Neural cell (in vitro differentiated cells): ENCODE measurements around the gene COL13A1. TPM values are rescaled to one million over a fixed set of nuclear protein-coding genes. Genes with fewer than 3 reads are reported as not detected.

Experiments used
- H2AFZ ChIP-seq: fragments of 200-600, 300-800 bp; sonication (generic), shearing (Covaris generic); 2 replicates; pipeline ENCODE4 v1.6.0; 2014; ENCODE audit warnings: low read depth, mild to moderate bottlenecking, antibody characterized with exemption, low read length, moderate library complexity
- H3F3A ChIP-seq: fragments of 200-600 bp; shearing (Covaris generic); 2 replicates; pipeline ENCODE4 v1.6.1; 2016; ENCODE audit warnings: mild to moderate bottlenecking, moderate library complexity, mixed read lengths, antibody characterized with exemption, low read length; ENCODE audit not compliant: insufficient read depth, poor library complexity, severe bottlenecking
- H3K27ac ChIP-seq: fragments of 200-600, 300-800 bp; sonication (generic), shearing (Covaris generic); 2 replicates; pipeline ENCODE4 v1.5.1; 2014; ENCODE audit warnings: mild to moderate bottlenecking, low read length, moderate library complexity
- H3K27me3 ChIP-seq: fragments of 300-800, 200-600 bp; sonication (generic), shearing (Covaris generic); 2 replicates; pipeline ENCODE4 v1.6.0; 2014; ENCODE audit warnings: mild to moderate bottlenecking, low read depth, low read length, moderate library complexity; ENCODE audit not compliant: insufficient read depth
- H3K36me3 ChIP-seq: fragments of 300-800, 200-600 bp; sonication (generic), shearing (Covaris generic); 2 replicates; pipeline ENCODE4 v1.5.1; 2014; ENCODE audit warnings: mild to moderate bottlenecking, antibody characterized with exemption, low read length, moderate library complexity; ENCODE audit not compliant: insufficient read depth
- H3K4me2 ChIP-seq: fragments of 300-800, 200-600 bp; sonication (generic), shearing (Covaris generic); 2 replicates; pipeline ENCODE4 v1.6.0; 2014; ENCODE audit warnings: mild to moderate bottlenecking, low read length
- H3K4me3 ChIP-seq: fragments of 300-800, 200-600 bp; sonication (generic), shearing (Covaris generic); 2 replicates; pipeline ENCODE4 v1.5.1; 2014; ENCODE audit warnings: mild to moderate bottlenecking, low read length, moderate library complexity
- H3K79me2 ChIP-seq: fragments of 200-600 bp; shearing (Covaris generic); replicated peaks from 2 replicates; pipeline ENCODE4 v1.6.0; 2014; ENCODE audit warnings: mild to moderate bottlenecking, low read length, moderate library complexity; ENCODE audit not compliant: insufficient read depth
- H3K9ac ChIP-seq: fragments of 300-800, 200-600 bp; sonication (generic), shearing (Covaris generic); 2 replicates; pipeline ENCODE4 v1.6.1; 2016; ENCODE audit warnings: mild to moderate bottlenecking, low read length, mixed read lengths
- H3K9me2 ChIP-seq: fragments of 200-600 bp; shearing (Covaris generic); 2 replicates; pipeline ENCODE4 v1.6.1; 2016; ENCODE audit warnings: mild to moderate bottlenecking, low read length, mixed read lengths; ENCODE audit not compliant: insufficient read depth
- H3K9me3 ChIP-seq: fragments of 200-600, 300-800 bp; sonication (generic), shearing (Covaris generic); 2 replicates; pipeline ENCODE4 v1.6.1; 2016; ENCODE audit warnings: mild to moderate bottlenecking, mixed run types, low read length, moderate library complexity, mixed read lengths
- H4K20me1 ChIP-seq: fragments of 200-600 bp; shearing (Covaris generic); 2 replicates; pipeline ENCODE4 v1.6.1; 2016; ENCODE audit warnings: mild to moderate bottlenecking, mixed run types; ENCODE audit not compliant: insufficient read depth
- CTCF ChIP-seq: fragments of 450-650 bp; IDR thresholded peaks from 2 replicates; pipeline ENCODE4 v1.5.1; 2014; ENCODE audit warnings: antibody characterized with exemption, mild to moderate bottlenecking, moderate library complexity; ENCODE audit not compliant: poor library complexity, severe bottlenecking
- EP300 ChIP-seq: fragments of 450-650 bp; conservative IDR thresholded peaks from 2 replicates; pipeline ENCODE4 v1.6.1; 2014; ENCODE audit warnings: antibody characterized with exemption, mild to moderate bottlenecking, moderate library complexity; ENCODE audit not compliant: poor library complexity, severe bottlenecking
- EZH2 ChIP-seq: fragments of 200-600, 300-800 bp; shearing (Covaris generic), sonication (generic); IDR thresholded peaks from 2 replicates; pipeline ENCODE4 v1.6.1; 2014; ENCODE audit warnings: antibody characterized with exemption, low read length, borderline replicate concordance, mild to moderate bottlenecking; ENCODE audit not compliant: insufficient read depth, poor library complexity, severe bottlenecking
- MXI1 ChIP-seq: fragments of 450-650 bp; conservative IDR thresholded peaks from 2 replicates; pipeline ENCODE4 v1.6.1; 2014; ENCODE audit warnings: antibody characterized with exemption, mild to moderate bottlenecking; ENCODE audit not compliant: poor library complexity, severe bottlenecking
- POLR2AphosphoS5 ChIP-seq: IDR thresholded peaks from 2 replicates; pipeline ENCODE4 v1.6.1; 2012
- RAD21 ChIP-seq: fragments of 450-650 bp; conservative IDR thresholded peaks from 2 replicates; pipeline ENCODE4 v1.6.1; 2014; ENCODE audit warnings: antibody characterized with exemption, mild to moderate bottlenecking, moderate library complexity
- REST ChIP-seq: IDR thresholded peaks from 2 replicates; pipeline ENCODE4 v1.6.1; 2012; ENCODE audit warnings: borderline replicate concordance
- SMC3 ChIP-seq: fragments of 450-650 bp; conservative IDR thresholded peaks from 2 replicates; pipeline ENCODE4 v1.6.1; 2014; ENCODE audit warnings: antibody characterized with exemption, mild to moderate bottlenecking, moderate library complexity; ENCODE audit not compliant: poor library complexity
- TAF1 ChIP-seq: IDR thresholded peaks from 2 replicates; pipeline ENCODE4 v1.6.1; 2012; ENCODE audit warnings: low read depth
- polyA plus RNA-seq: library from polyadenylated mRNA; depleted of rRNA; stranded (reverse); fragments of >200 nt; gene quantifications from 2 replicates; pipeline ENCODE4 v1.2.3, GENCODE V29; 2014

COL13A1 gene
- polyA plus RNA-seq, 1 donor from 2014 or later: 4.7 TPM

GRCh38 chr10:69939061-69939460, 137.4 kb downstream of the COL13A1 start:
- peaks cover 7% of the 10 kb centered on the region for H3K9me3 ChIP-seq
- H3K9ac ChIP-seq: no peak overlapping the region
- H3K4me2 ChIP-seq: no peak overlapping the region
- H3K27me3 ChIP-seq: no peaks in the 10 kb centered on the region
- no peaks in the 10 kb centered on the region for H3K36me3 ChIP-seq
- no peak overlapping the region for H2AFZ ChIP-seq
- no peak for TF ChIP-seq RAD21
- TF ChIP-seq POLR2AphosphoS5: no peak
- no peak for TF ChIP-seq CTCF
- no peak for TF ChIP-seq TAF1
- no peak for TF ChIP-seq MXI1
- TF ChIP-seq EZH2: no peak
- no peak overlapping the region for H3K4me3 ChIP-seq
- no peaks in the 10 kb centered on the region for H4K20me1 ChIP-seq
- no peaks in the 10 kb centered on the region for H3K79me2 ChIP-seq
- no peaks in the 10 kb centered on the region for H3K9me2 ChIP-seq
- H3K27ac ChIP-seq: no peak overlapping the region
- no peaks in the 10 kb centered on the region for H3F3A ChIP-seq

- Histone ChIP-seq H3K9ac (no peak overlapping the region), H3K27me3 (no peaks in the 10 kb centered on the region), H3K4me2 (no peak overlapping the region), H2AFZ (no peak overlapping the region), H3K27ac (no peak overlapping the region), H4K20me1 (no peaks in the 10 kb centered on the region), H3F3A (no peaks in the 10 kb centered on the region), H3K9me3 (peaks cover 7% of the 10 kb centered on the region), H3K9me2 (no peaks in the 10 kb centered on the region), H3K4me3 (no peak overlapping the region), H3K79me2 (no peaks in the 10 kb centered on the region), H3K36me3 (no peaks in the 10 kb centered on the region)
- TF ChIP-seq POLR2AphosphoS5 (no peak), CTCF (no peak), EP300 (no peak), SMC3 (no peak)
Measured at GRCh38 chr10:69939481-69939880, 137.8 kb downstream of the COL13A1 start.

GRCh38 chr10:69941730-69942129, 140.0 kb downstream of the COL13A1 start:
- Histone ChIP-seq H3F3A (no peaks in the 10 kb centered on the region), H3K36me3 (no peaks in the 10 kb centered on the region), H3K9me3 (peaks cover 7% of the 10 kb centered on the region), H3K79me2 (no peaks in the 10 kb centered on the region), H3K27ac (no peak overlapping the region), H3K27me3 (no peaks in the 10 kb centered on the region), H3K4me3 (no peak overlapping the region), H2AFZ (no peak overlapping the region), H3K4me2 (no peak overlapping the region), H3K9me2 (no peaks in the 10 kb centered on the region), H4K20me1 (no peaks in the 10 kb centered on the region), H3K9ac (no peak overlapping the region)
- TF ChIP-seq EZH2 (no peak), CTCF (no peak), TAF1 (no peak), MXI1 (no peak), EP300 (no peak), POLR2AphosphoS5 (no peak), SMC3 (no peak), REST (no peak)
